AG09309 (cell line): ENCODE results near the gene ST3GAL3.

ENCODE experiments used
- DNase-seq: peaks from one replicate; pipeline ENCODE4 v3.0.0-alpha.2; 2010; ENCODE audit warnings: low read depth
- H3K4me3 ChIP-seq: 2 replicates; pipeline ENCODE4 v1.5.1; 2011; ENCODE audit warnings: mild to moderate bottlenecking, low read depth, low read length, moderate library complexity; ENCODE audit not compliant: control insufficient read depth
- TF ChIP-seq, protein P1 (sequence below): IDR thresholded peaks from 2 replicates; pipeline ENCODE4 v1.5.1; 2011; ENCODE audit warnings: mild to moderate bottlenecking, low read depth, low read length, inconsistent platforms; ENCODE audit not compliant: insufficient read depth, control insufficient read depth; ENCODE audit errors: missing control alignments

ST3GAL3 gene

DNA sequence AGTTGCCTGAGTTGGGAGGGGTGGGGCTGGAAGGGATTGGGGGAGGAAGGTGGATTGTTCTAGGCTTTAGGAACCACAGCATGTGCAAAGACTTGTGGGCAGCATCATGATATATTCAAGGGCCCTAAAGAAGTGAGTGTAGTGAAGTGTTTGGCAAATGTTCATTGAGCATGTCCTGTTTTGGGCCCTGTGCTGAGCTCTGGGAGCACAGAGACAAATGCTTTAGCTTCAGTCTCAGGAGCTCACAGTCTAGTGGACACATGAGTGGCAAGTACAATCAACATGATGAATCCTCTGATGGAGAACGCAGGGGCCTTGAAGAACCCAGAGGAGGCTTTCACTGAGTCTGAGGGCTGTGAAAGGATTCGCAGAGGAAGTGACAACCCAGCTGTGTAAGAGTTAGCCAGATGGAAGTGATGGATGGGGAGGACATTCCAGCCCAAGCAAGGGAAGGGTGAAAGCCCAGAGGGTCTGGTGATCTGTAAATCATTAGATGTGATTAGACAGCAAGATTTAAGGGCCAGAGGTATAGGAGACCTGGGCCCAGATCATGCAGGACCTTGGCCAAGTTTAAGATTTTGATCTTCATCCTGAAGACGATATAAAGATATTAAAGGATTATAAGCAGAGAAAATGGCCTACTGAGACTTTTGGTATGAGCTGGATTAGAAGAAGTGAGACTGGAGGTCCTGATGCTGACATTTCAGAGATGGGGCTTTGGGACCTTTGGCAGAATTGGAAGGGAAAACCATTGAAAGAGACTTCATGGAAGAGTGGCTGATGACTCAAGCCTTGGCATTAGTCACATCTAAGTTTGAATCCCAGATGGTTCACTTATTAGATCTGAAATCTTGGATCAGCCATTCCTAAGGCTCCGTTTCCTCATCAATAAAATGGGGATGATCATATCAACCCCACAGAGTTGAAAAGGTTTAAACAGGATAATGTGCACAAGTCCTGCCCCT is 244.0 kb downstream of the ST3GAL3 start:
- no peak for DNase-seq
- TF ChIP-seq, protein P1, sequence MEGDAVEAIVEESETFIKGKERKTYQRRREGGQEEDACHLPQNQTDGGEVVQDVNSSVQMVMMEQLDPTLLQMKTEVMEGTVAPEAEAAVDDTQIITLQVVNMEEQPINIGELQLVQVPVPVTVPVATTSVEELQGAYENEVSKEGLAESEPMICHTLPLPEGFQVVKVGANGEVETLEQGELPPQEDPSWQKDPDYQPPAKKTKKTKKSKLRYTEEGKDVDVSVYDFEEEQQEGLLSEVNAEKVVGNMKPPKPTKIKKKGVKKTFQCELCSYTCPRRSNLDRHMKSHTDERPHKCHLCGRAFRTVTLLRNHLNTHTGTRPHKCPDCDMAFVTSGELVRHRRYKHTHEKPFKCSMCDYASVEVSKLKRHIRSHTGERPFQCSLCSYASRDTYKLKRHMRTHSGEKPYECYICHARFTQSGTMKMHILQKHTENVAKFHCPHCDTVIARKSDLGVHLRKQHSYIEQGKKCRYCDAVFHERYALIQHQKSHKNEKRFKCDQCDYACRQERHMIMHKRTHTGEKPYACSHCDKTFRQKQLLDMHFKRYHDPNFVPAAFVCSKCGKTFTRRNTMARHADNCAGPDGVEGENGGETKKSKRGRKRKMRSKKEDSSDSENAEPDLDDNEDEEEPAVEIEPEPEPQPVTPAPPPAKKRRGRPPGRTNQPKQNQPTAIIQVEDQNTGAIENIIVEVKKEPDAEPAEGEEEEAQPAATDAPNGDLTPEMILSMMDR, result no peak
- no peak overlapping the region for H3K4me3 ChIP-seq

DNA sequence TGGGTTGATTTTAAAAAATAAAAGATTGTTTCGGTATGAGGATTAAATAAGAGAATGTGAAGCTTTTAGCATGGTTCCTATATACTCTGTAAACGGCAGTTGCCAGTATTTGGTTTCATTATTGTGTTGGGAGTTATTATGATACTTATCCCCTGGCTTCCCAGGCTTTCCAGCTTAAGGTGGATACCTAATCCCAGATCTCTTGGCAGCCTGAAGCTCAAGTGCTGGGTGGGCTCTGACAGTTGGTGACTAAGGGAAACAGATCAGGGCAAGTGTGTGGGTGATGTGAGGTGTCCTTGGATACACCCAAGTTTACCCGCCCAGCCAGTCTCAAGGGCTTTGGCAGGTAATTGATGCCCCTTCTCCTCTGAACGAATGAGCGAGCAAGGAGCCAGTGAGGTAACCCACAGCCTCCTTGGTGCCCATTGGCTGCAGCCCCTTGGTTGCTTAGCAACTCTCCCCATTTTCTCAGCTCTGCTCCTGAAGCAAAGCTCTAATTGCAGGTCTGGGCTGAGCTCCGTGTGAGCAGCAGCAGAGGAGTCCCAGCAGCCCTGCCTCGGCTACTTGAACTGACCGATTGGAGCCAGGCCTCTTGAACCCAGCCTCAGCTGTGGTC is 245.5 kb downstream of the ST3GAL3 start:
- TF ChIP-seq, protein P1, result no peak
- no peak for DNase-seq
- no peak overlapping the region for H3K4me3 ChIP-seq

DNA sequence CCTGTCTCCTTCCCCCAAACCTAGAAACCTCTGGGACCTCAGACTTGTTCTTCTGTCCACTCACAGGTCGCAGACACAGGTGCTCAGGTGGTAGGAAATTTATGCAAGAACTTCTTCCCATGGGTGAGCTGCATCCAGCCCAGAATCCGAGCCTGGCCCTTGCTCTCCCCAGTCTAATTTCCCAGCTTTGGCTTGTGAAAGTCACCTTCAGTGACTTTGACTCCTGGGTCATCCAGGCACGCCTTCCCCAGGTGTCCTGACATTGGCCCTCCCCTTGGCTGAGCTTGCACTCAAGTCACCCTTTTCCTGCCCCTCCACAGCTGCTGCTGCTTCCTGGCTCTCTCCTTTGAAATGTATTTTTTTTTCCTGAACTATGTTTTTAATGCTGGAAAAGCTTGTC is 246.0 kb downstream of the ST3GAL3 start:
- no peak for DNase-seq
- no peak overlapping the region for H3K4me3 ChIP-seq
- TF ChIP-seq, protein P1, result no peak

DNA sequence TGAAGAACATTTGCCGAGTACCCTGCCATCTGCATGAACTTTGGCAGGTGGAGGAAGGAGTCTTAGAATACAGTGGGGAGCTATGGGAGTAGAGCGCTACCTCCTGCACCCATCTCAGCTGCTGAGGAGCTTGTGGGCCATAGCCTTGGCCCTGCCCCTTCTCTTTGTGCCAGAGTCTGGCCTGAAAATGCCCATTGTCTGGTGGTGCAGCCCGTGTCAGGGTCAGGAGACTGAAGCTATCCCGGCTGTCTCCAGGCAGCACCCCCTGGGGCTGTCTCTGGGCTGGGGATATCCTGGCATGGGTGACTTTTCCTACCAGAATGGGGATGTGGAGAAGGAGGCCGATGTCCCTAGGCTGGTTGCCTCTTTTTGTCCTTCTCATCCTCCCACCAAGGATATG is 246.7 kb downstream of the ST3GAL3 start:
- DNase-seq, result no peak
- H3K4me3 ChIP-seq, result no peak overlapping the region
- TF ChIP-seq, protein P1, result no peak

DNA sequence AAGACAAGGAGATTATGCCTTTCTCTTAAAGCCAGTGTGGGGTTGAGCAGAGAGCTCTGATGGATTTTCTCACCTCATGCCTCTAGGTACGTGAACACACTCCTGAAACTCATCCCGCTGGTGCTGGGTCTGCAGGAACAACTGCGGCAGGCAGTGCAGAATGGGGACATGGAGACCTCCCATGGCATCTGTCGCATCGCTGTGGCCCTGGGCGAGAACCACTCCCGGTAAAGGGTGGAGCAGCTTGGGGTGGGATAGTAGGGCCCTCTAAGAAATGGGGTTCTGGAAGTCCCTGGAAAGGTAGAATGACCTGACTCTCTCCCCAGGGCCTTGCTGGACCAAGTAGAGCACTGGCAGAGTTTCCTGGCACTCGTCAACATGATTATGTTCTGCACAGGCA is 248.9 kb downstream of the ST3GAL3 start:
- H3K4me3 ChIP-seq, result no peak overlapping the region
- DNase-seq, result no peak
- TF ChIP-seq, protein P1, result no peak

DNA sequence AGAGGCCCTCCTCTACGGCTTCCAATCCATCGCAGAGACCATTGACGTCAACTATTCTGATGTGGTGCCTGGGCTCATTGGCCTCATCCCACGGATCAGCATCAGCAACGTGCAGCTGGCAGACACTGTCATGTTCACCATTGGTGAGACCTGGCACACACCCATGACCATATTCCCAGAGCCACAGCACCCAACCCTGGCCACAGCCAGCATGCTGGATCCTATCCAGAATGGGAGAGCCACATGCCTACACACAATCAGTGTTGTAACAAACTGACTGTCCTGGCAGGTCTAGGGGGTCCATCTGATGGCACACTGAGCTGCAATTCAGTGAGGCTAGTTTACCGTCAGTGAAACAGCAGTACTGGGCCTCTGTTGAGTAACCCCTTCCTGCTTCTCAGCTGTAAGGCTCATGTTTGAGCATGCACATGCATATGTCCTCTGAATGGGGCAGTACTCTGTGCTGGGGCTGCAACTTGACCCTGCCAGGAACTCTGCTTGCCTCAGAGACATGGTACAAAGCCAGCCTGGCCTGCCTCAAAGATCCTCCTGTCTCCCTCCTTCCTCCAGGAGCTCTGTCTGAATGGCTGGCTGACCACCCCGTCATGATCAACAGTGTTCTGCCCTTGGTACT is 250.2 kb downstream of the ST3GAL3 start:
- H3K4me3 ChIP-seq, result no peak overlapping the region
- DNase-seq, result no peak
- TF ChIP-seq, protein P1, result no peak
